Activated T-helper 1 cell treated with Interleukin-2 at 50 U/mL for 16 hours (primary cell): ENCODE results near the gene TDRD9.
"Not testable (repeated sequence)": the region's sequence is repeated elsewhere in the genome, so short reads cannot be mapped to it uniquely, and the experiment has no call there.

Source experiments
- DNase-seq: peaks from one replicate; pipeline ENCODE4 v3.0.0-alpha.2; 2020; ENCODE audit warnings: low read depth

TDRD9 gene

GRCh38 chr14:103892247-103892646 is 36.0 kb upstream of the TDRD9 start:
- no peak for DNase-seq

DNA sequence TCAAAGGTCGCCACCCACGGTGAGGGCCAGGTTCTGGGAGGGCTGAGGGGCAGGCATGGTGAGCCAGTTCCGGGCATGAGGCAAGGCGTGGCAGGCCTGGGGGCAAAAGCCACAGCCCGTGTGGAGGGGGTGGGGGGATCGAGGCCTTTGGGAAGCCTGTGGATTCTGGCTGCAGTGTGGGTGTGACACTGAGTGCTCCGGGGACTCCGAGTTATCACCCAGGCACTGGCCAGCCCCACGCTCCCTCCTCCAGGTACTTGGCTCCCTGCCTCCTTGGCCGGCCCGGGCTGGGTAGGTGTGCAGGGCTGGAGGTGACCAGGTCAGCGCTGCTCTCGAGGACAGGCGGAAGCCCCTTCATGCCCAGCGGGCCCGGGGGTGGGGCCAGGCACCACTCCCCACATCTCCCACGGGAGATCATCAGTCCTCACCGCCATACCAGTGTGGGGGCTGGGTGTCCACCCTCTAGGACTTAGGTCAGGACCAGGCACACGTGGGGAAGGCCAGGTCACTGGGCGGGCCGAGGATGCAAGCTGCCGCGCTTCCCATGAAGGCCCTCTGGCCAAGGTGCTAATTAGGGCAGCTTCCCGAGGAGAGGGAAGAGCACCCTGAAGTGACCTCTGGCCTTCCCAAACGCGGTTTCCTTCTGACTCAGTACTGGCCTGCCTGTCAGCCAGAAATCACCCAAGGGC is 34.1 kb upstream of the TDRD9 start:
- no peak for DNase-seq

DNA sequence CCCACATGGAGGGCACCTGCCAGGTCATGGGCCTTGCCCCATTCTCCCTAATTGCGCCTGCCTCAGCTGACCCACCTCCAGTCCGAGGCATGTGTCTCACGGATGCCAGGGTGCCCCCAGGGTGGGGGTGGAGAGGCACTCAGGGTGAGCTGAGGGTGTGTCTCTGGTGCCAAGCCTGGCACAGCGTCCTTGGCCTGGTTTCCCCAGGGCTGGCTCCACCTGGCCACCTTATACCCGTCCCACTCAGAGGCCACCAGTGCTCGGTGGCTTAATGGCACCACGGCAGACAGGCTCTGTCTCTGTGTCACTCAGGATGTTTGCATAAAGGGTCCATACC is 33.6 kb upstream of the TDRD9 start:
- DNase-seq: no peak

DNA sequence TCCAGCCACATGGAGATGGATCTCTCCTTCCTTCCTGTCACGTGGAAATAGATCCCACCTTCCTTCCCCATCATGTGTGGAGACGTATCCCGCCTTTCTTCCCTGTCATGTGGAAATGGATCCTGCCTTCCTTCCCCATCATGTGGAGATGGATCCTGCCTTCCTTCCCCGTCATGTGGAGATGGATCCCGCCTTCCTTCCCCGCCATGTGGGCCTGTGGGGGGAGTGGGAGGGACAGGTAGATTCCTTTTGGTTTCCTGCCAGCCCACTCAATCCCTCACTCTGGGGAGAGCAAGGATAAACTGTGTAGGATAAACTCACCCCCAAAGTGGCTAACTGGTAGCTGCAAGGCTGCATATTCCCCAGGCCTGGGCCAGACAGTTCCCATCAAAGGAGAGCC is 31.7 kb upstream of the TDRD9 start:
- no peak for DNase-seq

DNA sequence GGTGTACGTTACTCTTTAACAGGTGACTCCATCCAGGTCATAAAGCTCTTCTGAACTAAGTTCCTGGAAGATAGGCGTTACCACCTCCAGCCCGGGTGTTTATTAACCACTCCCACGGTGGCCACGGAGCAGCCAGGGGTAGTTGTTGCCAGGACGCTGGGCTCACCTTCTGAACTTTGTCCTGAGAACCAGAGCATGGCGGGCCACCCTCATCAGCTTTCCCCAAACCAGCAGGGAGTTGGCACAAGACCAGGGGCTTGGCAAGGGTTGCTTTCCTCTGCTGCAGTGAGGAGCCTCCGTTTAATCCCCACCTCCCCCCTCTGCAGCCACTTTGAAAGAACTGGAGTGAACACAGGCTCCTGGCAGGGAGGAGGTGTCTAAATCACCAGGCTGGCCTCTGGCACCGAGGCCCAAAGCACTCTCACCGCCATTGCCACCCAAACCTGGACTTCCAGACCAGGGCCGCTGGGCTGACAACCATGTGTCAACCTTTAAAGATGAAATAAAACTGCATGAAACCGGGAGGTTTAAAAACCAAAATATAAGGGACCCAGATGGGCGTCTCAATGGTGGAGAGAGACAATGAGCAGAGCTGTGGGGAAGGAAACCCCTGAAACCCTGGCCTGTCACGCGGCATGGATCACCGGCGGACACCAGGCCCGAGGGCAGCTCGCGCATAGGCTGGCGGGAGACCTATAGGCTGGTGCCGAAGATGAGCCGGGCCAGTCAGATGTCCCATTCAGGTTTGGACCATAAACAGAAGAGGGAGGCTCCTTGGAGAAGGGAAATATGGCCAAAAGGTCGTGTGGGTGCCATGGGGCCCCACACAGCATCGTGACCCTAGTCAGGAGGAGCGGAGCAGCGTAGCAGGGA is 30.9 kb upstream of the TDRD9 start:
- no peak for DNase-seq

DNA sequence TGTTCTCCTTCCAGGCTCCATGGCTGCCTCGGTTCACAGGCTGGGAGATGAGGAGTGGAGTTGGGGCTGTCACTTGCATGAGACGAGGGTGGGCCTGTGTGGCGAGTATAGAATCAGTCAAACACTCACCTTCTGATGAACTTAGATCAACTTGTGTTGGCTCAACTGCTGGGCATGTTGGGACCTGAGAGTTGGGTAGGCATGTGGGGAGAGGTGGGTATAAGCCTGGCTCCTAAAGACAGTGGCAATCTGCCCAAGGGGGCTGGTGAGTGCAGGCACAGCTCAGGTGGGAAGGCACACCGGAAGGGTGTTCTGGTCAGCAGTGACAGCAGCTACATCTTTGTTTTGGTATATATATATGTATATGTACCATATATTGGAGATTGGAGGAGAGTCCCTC is 30.1 kb upstream of the TDRD9 start:
- DNase-seq: no peak

DNA sequence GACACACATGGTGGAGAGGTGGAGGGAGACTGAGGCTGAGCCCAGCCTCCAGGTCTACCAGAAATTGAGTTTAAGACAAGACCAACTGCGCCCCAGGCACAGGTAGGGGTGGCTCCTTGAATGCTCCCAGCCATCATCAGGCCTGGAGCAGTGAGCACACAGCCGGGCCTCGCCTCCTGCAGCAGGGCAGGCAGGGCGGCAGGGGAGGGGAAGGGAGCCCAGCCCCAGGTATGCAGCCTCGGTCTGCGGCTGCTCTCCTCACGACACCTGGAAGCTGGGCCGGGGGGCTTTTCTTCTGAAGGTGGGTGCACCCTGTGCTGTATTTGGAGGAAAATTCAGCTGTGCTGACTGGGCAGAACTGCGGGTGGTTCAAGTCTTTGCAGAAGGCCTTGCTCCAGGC is 29.5 kb upstream of the TDRD9 start:
- DNase-seq: no peak

DNA sequence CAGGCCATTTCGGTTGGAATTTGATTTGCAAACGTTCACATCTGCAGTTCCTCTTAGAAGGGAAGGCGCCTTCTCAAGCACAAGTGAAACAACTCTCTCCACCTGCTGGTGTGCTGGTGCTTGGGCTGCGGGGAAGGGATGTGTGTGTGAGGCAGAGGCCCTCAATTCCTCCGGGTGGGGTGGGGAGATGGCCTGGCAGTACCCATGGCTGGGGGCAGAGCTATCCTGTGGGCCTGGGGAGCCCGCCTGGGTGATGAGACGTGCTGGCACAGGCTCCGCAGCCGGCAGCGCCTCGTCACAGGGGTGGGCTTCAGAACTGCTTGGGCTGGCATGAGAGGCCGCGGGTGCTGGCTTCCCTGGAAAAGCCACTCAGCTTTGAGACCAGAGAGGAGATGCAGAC is 28.9 kb upstream of the TDRD9 start:
- DNase-seq: no peak

DNA sequence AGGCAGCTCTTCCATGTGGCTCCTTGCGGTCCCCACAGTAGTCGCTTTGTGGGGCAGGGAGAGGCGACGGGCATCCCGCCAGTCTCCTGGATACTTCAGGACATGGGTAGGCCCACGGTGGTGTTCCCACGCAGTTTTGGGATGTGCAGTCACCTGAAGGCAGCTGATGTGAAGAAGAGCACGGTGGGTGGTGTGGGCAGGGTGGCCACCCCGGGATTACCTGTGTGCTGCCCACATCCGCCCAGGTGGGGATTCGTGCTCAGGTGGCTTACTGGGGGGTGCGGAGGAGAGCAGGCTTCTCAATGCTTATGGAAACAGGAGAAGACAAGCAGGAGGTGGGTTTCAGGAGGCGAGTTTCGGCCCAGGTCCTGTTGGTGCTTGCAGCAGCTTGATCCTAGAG is 28.4 kb upstream of the TDRD9 start:
- DNase-seq: no peak

- DNase-seq: no peak
Observed at GRCh38 chr14:103904493-103905107, 23.7 kb upstream of the TDRD9 start.

- DNase-seq: no peak
Observed at GRCh38 chr14:103905842-103906456, 22.3 kb upstream of the TDRD9 start.

DNA sequence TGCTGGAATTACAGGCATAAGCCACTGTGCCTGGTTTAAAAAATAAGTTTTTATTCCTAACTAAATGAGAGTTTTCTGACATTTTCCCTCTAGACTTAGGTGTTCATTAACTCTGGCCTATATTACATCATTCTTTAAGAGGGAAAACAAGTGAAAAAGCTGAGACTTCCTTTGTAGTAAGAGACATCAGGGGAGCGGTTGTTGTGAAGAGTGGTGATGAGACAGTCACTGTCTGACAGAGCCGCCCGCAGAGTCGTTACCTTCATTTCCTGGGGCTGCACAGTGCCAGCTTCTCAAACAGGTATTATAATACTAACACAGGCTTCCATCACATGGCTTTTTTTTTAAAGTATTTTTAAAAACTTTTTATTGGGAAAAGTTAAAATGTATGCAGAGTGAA is 19.7 kb upstream of the TDRD9 start:
- DNase-seq: no peak

DNA sequence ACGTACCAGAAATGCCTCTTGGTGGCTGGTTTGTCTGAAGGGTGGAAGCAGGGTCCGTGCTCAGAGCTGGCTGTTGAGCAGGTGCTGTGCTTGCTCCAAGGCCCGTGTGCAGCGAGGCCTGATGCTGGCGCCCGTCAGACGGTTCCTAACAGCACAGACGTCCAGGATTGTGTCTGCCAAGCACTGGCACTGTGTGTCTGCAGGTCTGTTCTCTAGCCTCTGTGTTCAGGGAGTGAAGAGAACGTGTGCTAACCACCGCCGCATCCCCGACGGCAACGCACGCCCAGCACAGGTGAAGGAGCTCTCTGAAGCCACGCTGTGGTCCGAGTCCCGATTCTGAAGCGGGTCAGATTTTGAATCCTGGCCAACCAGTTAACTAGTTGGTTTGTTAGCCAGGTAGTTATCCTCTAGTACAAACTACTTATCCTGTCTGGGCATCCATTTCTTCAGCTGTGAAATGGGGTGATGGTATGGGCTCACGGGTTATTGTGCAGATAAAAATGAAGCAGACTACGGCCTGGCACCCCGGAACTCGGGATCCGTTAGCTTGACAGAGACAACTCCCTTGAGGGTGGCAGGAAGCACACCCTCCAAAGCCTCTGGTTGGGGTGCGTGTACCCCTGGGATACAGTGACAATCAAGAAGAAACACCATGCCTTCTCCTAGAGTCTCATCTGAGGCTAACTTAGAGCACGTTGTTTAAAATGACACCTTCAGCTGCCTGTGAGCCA is 18.6 kb upstream of the TDRD9 start:
- DNase-seq: no peak

DNA sequence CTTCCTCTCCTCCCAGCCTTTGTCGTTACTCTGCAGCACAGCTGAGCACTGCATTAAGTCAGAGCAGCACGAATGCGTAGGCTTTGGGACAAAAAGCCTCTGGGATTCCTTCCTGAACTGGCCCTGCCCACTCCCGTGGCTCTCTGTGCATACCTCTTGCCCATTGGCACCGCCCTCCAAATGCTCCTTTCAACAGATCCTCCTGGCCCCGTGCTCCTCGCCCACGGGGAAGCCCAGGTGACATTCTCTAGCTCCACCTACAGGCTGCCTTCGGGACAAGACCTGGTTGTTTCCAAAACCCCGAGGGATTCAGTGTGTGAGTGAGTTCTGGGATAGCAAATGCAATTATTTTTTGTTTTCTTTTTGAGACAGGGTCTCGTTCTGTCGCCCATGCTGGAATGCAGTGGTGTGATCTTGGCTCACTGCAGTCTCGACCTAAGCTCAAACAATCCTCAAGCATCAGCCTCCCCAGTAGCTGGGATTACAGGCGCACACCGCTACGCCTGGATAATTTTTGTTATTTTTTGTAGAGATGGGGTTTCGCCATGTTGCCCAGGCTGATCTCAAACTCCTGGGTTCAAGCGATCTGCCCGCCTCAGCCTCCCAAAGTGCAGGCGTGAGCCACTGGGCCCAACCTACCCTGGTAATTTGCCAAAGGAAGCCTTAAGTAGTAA is 17.9 kb upstream of the TDRD9 start:
- DNase-seq: peak; percentile 47

DNA sequence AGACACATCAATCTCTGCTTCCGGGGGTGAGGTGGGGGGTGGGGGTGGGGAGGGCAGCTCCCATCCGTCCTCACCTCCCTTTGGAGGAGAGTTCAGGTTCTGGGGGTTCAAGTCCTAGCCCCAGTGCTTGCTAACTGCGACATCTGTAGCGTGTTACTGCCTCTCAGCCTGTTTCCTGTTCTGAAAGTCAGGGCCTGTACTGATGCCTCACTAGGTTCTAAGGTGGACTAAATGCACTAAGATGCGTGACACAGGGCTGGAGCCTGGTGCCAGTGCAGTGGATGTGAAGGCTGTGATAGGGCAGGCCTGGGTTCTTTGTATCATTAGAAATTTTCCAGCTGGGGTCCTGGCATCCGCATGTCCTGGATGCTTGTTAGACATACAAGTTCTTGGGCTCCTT is 17.3 kb upstream of the TDRD9 start:
- no peak for DNase-seq

DNA sequence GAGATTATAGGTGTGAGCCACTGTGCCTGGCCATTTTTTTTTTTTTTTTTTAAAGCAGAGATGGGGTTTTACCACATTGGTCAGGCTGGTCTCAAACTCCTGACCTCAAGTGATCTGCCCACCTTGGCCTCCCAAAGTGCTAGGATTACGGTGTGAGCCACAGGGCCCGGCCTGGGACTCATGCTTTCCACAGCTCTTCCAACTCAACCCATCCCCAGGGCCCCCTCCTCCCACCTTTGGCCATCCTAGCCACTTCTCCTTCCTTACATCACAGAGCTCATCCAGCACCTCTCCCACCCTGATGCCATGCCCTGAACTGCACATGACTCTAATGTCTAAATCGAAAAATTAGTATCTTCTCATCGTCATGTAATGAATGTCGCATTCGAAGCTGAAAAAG is 12.6 kb upstream of the TDRD9 start:
- DNase-seq: no peak

DNA sequence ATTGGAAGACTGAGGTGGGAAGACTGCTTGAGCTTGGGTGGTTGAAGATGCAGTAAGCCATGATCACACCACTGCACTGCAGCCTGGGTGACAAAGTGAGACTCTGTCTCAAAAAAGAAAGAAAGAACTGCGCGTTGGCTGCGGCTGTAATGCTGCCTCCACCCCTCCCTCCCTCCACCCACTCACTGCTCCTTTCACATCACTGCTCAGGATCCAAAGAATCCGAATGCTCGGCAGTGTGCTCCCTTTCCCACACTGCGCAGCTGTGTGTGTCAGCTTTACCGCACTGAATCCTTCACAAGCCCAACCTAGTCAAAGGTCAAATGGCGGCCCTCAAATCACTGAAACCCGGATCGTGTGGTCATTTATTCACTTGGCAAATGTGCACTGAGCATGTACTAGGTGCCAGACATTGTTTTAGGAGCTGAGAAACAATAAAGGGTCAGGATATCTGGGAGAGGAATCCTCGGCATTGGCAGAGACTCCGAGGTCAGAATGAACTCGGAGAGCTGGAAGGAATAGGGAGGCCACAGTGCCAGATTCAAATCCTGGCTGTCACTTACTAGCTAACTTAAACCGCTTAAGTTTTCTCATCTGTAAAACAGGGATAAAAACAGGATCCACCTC is 11.5 kb upstream of the TDRD9 start:
- no peak for DNase-seq

GRCh38 chr14:103920981-103921854 is 7.0 kb upstream of the TDRD9 start:
- peak; percentile 96 for DNase-seq

DNA sequence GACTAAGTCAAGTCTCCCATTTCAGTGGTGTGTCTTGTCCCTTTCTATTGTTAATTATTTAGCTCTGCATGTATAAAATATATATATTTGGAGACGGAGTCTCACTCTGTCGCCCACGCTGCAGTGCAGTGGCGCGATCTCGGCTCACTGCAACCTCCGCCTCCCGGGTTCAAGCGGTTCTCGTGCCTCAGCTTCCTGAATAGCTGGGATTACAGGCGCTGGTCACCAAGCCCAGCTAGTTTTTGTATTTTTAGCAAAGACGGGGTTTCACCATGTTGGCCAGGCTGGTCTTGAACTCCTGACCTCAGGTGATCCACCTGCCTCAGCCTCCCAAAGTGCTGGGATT is 6.4 kb upstream of the TDRD9 start:
- not testable (repeated sequence) for DNase-seq

- DNase-seq: no peak
Observed at GRCh38 chr14:103923863-103924262, 4.4 kb upstream of the TDRD9 start.
